ENCODE measurements around the gene MAN1A1.

The MAN1A1 gene

GRCh38 chr6:119133400-119133799 lies 216.2 kb downstream of the MAN1A1 start:
- TF ChIP-seq FOXP2 (optimal IDR thresholded peaks at IDR 0.05; ENCODE audit: borderline replicate concordance, extremely low read depth, extremely low read length, insufficient read depth) (no peak), SIN3A (IDR thresholded peaks at IDR 0.05; ENCODE audit: borderline replicate concordance, insufficient read depth, low read length) (no peak), POLR2AphosphoS5 (IDR thresholded peaks at IDR 0.05; ENCODE audit: low read depth, low read length) (no peak), TAF1 (IDR thresholded peaks at IDR 0.05; ENCODE audit: borderline replicate concordance, insufficient read depth, low read length) (no peak), REST (IDR thresholded peaks at IDR 0.05; ENCODE audit: insufficient read depth in 1 of 2, low read depth in 2 of 2, low read length in 2 of 2) (no peak)

GRCh38 chr6:119132261-119132981 lies 217.1 kb downstream of the MAN1A1 start:
- TF ChIP-seq SIN3A (IDR thresholded peaks at IDR 0.05; ENCODE audit: borderline replicate concordance, insufficient read depth, low read length) (no peak), POLR2AphosphoS5 (IDR thresholded peaks at IDR 0.05; ENCODE audit: low read depth, low read length) (no peak), TAF1 (IDR thresholded peaks at IDR 0.05; ENCODE audit: borderline replicate concordance, insufficient read depth, low read length) (no peak)

GRCh38 chr6:119129968-119130484 lies 219.5 kb downstream of the MAN1A1 start:
- no peak for TF ChIP-seq POLR2AphosphoS5 (IDR thresholded peaks at IDR 0.05; ENCODE audit: low read depth, low read length)
- TF ChIP-seq SIN3A (IDR thresholded peaks at IDR 0.05; ENCODE audit: borderline replicate concordance, insufficient read depth, low read length) = no peak
- TF ChIP-seq TAF1 (IDR thresholded peaks at IDR 0.05; ENCODE audit: borderline replicate concordance, insufficient read depth, low read length) = no peak
- no peak for TF ChIP-seq REST (IDR thresholded peaks at IDR 0.05; ENCODE audit: insufficient read depth in 1 of 2, low read depth in 2 of 2, low read length in 2 of 2)
- no peak for TF ChIP-seq FOXP2 (optimal IDR thresholded peaks at IDR 0.05; ENCODE audit: borderline replicate concordance, extremely low read depth, extremely low read length, insufficient read depth)

GRCh38 chr6:119129148-119129967 lies 220.2 kb downstream of the MAN1A1 start:
- TF ChIP-seq POLR2AphosphoS5 (IDR thresholded peaks at IDR 0.05; ENCODE audit: low read depth, low read length) (no peak), FOXP2 (optimal IDR thresholded peaks at IDR 0.05; ENCODE audit: borderline replicate concordance, extremely low read depth, extremely low read length, insufficient read depth) (no peak), SIN3A (IDR thresholded peaks at IDR 0.05; ENCODE audit: borderline replicate concordance, insufficient read depth, low read length) (no peak), REST (IDR thresholded peaks at IDR 0.05; ENCODE audit: insufficient read depth in 1 of 2, low read depth in 2 of 2, low read length in 2 of 2) (no peak), TAF1 (IDR thresholded peaks at IDR 0.05; ENCODE audit: borderline replicate concordance, insufficient read depth, low read length) (no peak)

GRCh38 chr6:119128252-119128912 lies 221.2 kb downstream of the MAN1A1 start:
- TF ChIP-seq FOXP2 (optimal IDR thresholded peaks at IDR 0.05; ENCODE audit: borderline replicate concordance, extremely low read depth, extremely low read length, insufficient read depth) (no peak), REST (IDR thresholded peaks at IDR 0.05; ENCODE audit: insufficient read depth in 1 of 2, low read depth in 2 of 2, low read length in 2 of 2) (no peak), TAF1 (IDR thresholded peaks at IDR 0.05; ENCODE audit: borderline replicate concordance, insufficient read depth, low read length) (no peak), SIN3A (IDR thresholded peaks at IDR 0.05; ENCODE audit: borderline replicate concordance, insufficient read depth, low read length) (no peak), POLR2AphosphoS5 (IDR thresholded peaks at IDR 0.05; ENCODE audit: low read depth, low read length) (no peak)
